D721Med (cell line): Measurements from ENCODE around the gene SLC1A5.
"Not testable (repeated sequence)": the region's sequence is repeated elsewhere in the genome, so short reads cannot be mapped to it uniquely, and the experiment has no call there.

Source experiments
- DNase-seq: peaks from one replicate; pipeline ENCODE4 v3.0.0; 2011; ENCODE audit warnings: low spot score; ENCODE audit not compliant: insufficient read length
- FAIRE-seq: peaks from 2 replicates; lab custom pipeline; 2011; peaks lifted over from hg19 to GRCh38; lab: Jason Lieb, UNC
- TF ChIP-seq, protein P1 (sequence below): IDR thresholded peaks from 2 replicates; pipeline ENCODE4 v1.5.1; 2012; ENCODE audit warnings: mild to moderate bottlenecking, control low read depth; ENCODE audit not compliant: insufficient read depth; ENCODE audit errors: missing control alignments

SLC1A5 gene

DNA sequence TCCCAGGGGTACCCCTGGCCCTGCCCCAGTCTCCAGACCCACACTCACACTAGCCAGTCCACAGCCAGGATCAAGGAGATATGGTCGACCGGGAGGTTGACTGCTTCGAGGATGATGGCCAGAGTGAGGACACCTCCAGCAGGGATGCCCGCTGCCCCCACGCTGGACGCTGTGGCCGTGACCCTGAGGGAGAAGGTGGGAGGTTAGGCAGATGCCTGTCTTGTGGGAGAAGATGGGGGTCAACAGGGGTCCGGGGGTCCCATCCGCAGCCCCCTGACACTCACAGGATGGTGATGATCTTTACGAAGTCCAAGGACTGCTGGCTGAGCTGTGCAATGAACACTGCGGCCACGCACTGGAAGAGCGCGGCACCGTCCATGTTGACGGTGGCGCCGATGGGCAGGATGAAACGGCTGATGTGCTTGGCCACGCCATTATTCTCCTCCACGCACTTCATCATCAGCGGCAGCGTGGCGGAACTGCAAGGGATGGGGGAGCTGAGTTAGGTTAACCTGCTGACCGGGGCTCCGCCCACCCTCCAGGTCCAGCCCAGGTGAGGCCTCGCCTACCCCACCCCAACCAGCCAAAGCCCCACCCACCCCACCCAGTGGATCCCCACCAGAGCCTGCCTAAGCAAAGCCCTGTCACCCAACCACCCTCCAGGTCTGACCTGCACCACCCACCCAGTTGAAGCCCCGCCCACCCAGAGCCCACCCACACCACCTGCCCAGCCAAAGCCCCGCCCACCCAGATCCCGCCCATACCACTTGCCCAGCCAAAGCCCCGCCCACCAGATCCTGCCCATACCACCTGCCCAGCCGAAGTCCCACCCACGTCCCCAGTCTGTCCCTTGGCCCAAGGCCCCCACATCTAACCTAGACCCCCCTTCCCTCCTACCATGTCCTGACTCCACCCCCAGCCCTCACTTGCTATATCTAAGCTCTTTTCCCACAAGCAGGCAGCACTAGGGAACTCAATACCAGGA is 11.2 kb downstream of the SLC1A5 start:
- DNase-seq: no peak
- TF ChIP-seq, protein P1, sequence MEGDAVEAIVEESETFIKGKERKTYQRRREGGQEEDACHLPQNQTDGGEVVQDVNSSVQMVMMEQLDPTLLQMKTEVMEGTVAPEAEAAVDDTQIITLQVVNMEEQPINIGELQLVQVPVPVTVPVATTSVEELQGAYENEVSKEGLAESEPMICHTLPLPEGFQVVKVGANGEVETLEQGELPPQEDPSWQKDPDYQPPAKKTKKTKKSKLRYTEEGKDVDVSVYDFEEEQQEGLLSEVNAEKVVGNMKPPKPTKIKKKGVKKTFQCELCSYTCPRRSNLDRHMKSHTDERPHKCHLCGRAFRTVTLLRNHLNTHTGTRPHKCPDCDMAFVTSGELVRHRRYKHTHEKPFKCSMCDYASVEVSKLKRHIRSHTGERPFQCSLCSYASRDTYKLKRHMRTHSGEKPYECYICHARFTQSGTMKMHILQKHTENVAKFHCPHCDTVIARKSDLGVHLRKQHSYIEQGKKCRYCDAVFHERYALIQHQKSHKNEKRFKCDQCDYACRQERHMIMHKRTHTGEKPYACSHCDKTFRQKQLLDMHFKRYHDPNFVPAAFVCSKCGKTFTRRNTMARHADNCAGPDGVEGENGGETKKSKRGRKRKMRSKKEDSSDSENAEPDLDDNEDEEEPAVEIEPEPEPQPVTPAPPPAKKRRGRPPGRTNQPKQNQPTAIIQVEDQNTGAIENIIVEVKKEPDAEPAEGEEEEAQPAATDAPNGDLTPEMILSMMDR: no peak
- no peak for FAIRE-seq

DNA sequence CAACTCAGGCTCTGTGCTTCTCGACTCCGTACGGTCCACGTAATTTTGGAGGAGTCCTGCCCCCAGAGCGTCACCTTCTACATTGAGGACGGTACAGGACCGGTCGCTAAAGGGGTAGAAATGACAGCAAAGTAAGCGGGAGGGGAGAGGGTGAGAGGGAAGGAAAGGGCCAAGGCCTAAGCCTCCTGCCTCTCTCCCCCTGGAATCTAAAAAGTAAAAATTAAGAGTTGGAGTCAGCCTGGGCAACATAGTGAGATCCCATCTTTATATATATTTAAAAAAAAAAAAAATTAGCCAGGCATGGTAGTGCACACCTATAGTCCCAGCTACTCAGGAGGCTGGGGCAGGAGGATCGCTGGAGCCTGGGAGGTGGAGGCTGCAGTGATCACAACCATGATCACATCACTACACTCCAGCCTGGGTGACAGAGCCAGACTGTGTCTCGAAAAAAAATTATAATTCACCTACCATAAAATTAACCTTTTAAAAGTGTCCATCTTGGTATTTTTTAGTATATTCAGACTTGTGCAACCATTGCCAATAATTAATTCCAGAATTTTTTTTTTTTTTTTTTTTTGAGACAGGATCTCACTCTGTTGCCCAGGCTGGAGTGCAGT is 12.6 kb downstream of the SLC1A5 start:
- no peak for FAIRE-seq
- DNase-seq: no peak
- TF ChIP-seq, protein P1: no peak

DNA sequence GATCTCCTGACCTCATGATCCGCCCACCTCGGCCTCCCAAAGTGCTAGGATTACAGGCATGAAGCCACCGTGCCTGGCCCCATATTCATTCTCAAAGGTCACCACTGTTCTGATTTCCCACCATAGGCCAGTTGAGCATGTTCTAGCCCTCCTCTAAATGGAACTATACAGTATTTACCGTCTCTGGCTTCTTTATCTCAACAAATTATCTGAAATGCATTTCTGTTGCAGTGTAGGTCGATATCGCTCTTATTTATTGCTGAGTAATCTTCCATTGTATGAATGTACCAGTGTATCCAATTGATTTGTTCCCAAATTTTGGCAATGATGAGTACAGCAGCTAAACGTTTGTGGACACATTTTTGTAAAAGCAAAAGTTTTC is 15.4 kb downstream of the SLC1A5 start:
- DNase-seq (no peak), FAIRE-seq (no peak)
- TF ChIP-seq, protein P1: no peak

DNA sequence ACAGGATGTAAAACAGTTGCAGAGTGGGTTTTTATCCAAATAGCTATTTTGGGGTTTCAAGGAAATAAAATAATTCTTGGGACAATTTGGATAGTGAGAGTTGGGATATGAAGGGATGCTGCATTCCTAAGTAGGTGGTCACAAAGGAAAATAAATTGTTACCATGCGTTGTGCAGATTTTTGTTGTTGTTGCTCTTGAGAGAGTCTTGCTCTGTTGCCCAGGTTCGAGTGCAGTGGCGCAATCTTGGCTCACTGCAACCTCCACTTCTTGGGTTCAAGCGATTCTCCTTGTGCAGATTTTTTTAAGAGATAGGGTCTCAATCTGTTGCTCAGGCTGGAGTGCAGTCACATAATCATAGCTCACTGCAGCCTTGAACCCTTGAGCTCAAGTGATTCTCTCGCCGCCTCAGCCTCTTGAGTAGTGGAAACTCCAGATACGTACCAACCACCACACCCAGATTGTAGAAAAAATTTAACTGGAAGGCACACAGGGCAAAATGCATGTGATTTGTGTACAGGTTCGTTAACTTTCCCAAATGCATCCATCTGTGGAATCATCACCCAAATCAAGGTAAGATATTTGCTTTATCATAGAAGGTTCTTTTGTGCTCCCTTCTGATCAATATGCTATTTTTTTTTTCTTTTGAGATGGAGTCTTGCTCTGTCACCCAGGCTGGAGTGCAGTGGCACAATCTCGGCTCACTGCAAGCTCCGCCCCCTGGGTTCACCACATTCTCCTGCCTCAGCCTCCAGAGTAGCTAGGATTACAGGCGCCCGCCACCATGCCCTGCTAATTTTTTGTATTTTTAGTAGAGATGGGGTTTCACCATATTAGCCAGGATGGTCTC is 16.0 kb downstream of the SLC1A5 start:
- FAIRE-seq (no peak), DNase-seq (no peak)
- TF ChIP-seq, protein P1: no peak

DNA sequence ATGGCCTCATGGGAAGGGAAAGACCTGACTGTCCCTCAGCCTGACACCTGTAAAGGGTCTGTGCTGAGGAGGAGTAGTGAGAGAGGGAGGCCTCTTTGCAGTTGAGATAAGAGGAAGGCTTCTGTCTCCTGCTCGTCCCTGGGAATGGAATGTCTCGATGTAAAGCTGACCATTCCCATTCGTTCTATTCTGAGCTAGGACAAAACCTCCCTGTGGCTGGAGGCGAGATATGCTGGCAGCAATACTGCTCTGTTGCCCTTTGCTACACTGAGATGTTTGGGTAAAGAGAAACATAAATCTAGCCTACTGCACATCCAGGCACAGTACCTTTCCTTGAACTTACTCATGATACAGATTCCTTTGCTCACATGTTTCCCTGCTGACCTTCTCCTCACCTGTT is 19.6 kb downstream of the SLC1A5 start:
- DNase-seq, FAIRE-seq: not testable (repeated sequence)

DNA sequence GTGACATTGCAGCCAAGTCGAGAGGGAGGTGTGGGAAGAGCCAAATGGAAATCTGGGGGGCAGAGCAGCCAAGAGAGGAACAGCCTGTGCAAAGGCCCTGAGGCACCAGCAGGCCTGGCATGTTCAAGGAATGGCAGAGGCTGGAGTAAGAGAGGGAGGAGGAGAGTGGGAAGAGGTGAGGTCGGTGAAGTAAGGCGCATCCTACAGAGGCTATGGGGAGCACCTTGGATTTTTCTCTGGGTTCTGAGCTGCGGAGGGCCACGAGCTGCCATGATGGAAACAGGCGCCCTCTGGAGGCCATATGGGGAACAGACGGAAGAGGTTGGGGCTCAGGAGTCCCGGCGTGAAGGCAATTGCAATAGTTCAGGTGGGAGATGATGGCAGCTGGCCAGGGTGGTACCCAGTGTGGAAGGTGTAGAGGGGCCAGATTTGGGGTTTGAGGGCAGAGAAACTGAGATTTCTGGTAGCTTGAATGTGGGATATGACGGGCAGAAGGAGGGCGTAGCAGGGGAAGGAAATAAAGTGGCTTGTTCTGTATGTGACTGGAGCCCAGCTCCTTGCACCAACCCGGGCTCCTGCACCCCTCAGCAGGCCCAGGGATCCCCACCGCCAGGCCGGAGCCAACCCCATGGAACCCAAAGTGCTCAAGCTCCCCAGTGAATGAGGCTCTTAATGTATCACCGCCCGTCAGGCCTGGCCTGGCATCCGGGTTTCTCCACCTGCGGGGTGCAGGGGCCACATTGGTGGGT is 21.7 kb downstream of the SLC1A5 start:
- FAIRE-seq (no peak), DNase-seq (no peak)
- TF ChIP-seq, protein P1: peak; percentile 62
